ENCODE measurements around the gene KCNH8.

Gene KCNH8

GRCh38 chr3:19267040-19267439 lies 118.7 kb downstream of the KCNH8 start:
- no peak for TF ChIP-seq CTCF (IDR thresholded peaks at IDR 0.05; ENCODE audit: low read length, missing control alignments)
- no peak for DNase-seq (ENCODE audit: low read depth)
- no peak overlapping the region for H3K4me3 ChIP-seq (replicated peaks; ENCODE audit: low read depth, low read length)

- no peak for TF ChIP-seq CTCF (IDR thresholded peaks at IDR 0.05; ENCODE audit: low read length, missing control alignments)
- DNase-seq (ENCODE audit: low read depth), result no peak
- no peak overlapping the region for H3K4me3 ChIP-seq (replicated peaks; ENCODE audit: low read depth, low read length)
Observed at GRCh38 chr3:19270481-19270880, 122.2 kb downstream of the KCNH8 start.

GRCh38 chr3:19272296-19272695 lies 124.0 kb downstream of the KCNH8 start:
- DNase-seq (ENCODE audit: low read depth), result no peak
- TF ChIP-seq CTCF (IDR thresholded peaks at IDR 0.05; ENCODE audit: low read length, missing control alignments), result no peak
- no peak overlapping the region for H3K4me3 ChIP-seq (replicated peaks; ENCODE audit: low read depth, low read length)

GRCh38 chr3:19273091-19273490 lies 124.8 kb downstream of the KCNH8 start:
- no peak for TF ChIP-seq CTCF (IDR thresholded peaks at IDR 0.05; ENCODE audit: low read length, missing control alignments)

GRCh38 chr3:19274576-19274975 lies 126.3 kb downstream of the KCNH8 start:
- no peak for TF ChIP-seq CTCF (IDR thresholded peaks at IDR 0.05; ENCODE audit: low read length, missing control alignments)
- no peak overlapping the region for H3K4me3 ChIP-seq (replicated peaks; ENCODE audit: low read depth, low read length)
- DNase-seq (ENCODE audit: low read depth), result no peak

More at GRCh38 chr3:19273091-19273490, 124.8 kb downstream of the KCNH8 start:
- H3K4me3 ChIP-seq (replicated peaks; ENCODE audit: low read depth, low read length), result no peak overlapping the region
- no peak for DNase-seq (ENCODE audit: low read depth)

GRCh38 chr3:19284974-19285373 lies 136.7 kb downstream of the KCNH8 start:
- no peak overlapping the region for H3K4me3 ChIP-seq (replicated peaks; ENCODE audit: low read depth, low read length)
- DNase-seq (ENCODE audit: low read depth), result no peak
- no peak for TF ChIP-seq CTCF (IDR thresholded peaks at IDR 0.05; ENCODE audit: low read length, missing control alignments)

GRCh38 chr3:19293295-19293694 lies 145.0 kb downstream of the KCNH8 start:
- no peak for DNase-seq (ENCODE audit: low read depth)
- H3K4me3 ChIP-seq (replicated peaks; ENCODE audit: low read depth, low read length), result no peak overlapping the region
- no peak for TF ChIP-seq CTCF (IDR thresholded peaks at IDR 0.05; ENCODE audit: low read length, missing control alignments)
